HG03039 (cell line): ENCODE results near the gene GNAZ.

ENCODE experiments used
- ATAC-seq: cut with Tn5 transposase; IDR thresholded peaks from one replicate; pipeline ENCODE4 v1.9.1; 2021; ENCODE audit warnings: mild to moderate bottlenecking, moderate library complexity; ENCODE audit not compliant: unreplicated experiment

Gene GNAZ

GRCh38 chr22:23075525-23076216, 5.4 kb downstream of the GNAZ start:
- ATAC-seq, result no peak

GRCh38 chr22:23076896-23077572, 6.7 kb downstream of the GNAZ start:
- no peak for ATAC-seq

GRCh38 chr22:23077627-23078461, 7.5 kb downstream of the GNAZ start:
- no peak for ATAC-seq

- no peak for ATAC-seq
Observed at GRCh38 chr22:23078462-23078787, 8.1 kb downstream of the GNAZ start.

- no peak for ATAC-seq
Observed at GRCh38 chr22:23079240-23079768, 9.0 kb downstream of the GNAZ start.

GRCh38 chr22:23079814-23080521, 9.6 kb downstream of the GNAZ start:
- no peak for ATAC-seq

- no peak for ATAC-seq
Observed at GRCh38 chr22:23080613-23081290, 10.4 kb downstream of the GNAZ start.

- no peak for ATAC-seq
Observed at GRCh38 chr22:23082534-23083314, 12.4 kb downstream of the GNAZ start.

- ATAC-seq, result no peak
Observed at GRCh38 chr22:23083315-23084021, 13.1 kb downstream of the GNAZ start.

- ATAC-seq, result no peak
Observed at GRCh38 chr22:23084453-23085350, 14.4 kb downstream of the GNAZ start.

GRCh38 chr22:23085351-23085671, 15.0 kb downstream of the GNAZ start:
- ATAC-seq, result no peak

GRCh38 chr22:23085785-23086184, 15.5 kb downstream of the GNAZ start:
- ATAC-seq, result no peak

- ATAC-seq, result no peak
Observed at GRCh38 chr22:23086263-23086662, 15.9 kb downstream of the GNAZ start.

- ATAC-seq, result no peak
Observed at GRCh38 chr22:23086787-23087186, 16.5 kb downstream of the GNAZ start.

GRCh38 chr22:23088199-23088604, 17.9 kb downstream of the GNAZ start:
- no peak for ATAC-seq

- no peak for ATAC-seq
Observed at GRCh38 chr22:23089010-23089409, 18.7 kb downstream of the GNAZ start.

- no peak for ATAC-seq
Observed at GRCh38 chr22:23089633-23090456, 19.5 kb downstream of the GNAZ start.
